GM12891 (cell line): ENCODE measurements around the gene PLLP.

Experiments
- POLR2A ChIP-seq: IDR thresholded peaks from 2 replicates; pipeline ENCODE4 v1.6.1; 2011; ENCODE audit warnings: low read depth, low read length, control low read depth
- POLR2AphosphoS5 ChIP-seq: IDR thresholded peaks from 2 replicates; pipeline ENCODE4 v1.6.1; 2011; ENCODE audit warnings: low read depth, low read length, control low read depth
- TAF1 ChIP-seq: IDR thresholded peaks from 2 replicates; pipeline ENCODE4 v1.6.1; 2011; ENCODE audit warnings: low read depth, low read length, control low read depth

GRCh38 chr16:57284209-57284951 is at the start of gene PLLP:
- no peak for TF ChIP-seq POLR2AphosphoS5
- TF ChIP-seq TAF1 = no peak
- no peak for TF ChIP-seq POLR2A
